ENCODE data around the gene ABHD17C. TPM values are rescaled to one million over a fixed set of nuclear protein-coding genes. Genes with fewer than 3 reads are reported as not detected.

ABHD17C gene
- total RNA-seq, 1 donor from 2014 or later, result 12.5 TPM

GRCh38 chr15:80768158-80768557 is 73.0 kb downstream of the ABHD17C start:
- no peaks in the 10 kb centered on the region for H3K4me1 ChIP-seq
- H3K36me3 ChIP-seq, result no peaks in the 10 kb centered on the region
- no peaks in the 10 kb centered on the region for H3K9me3 ChIP-seq
- H3K27me3 ChIP-seq, result no peaks in the 10 kb centered on the region
- intact Hi-C loops (cut with DNase I), result no loop called here
- TF ChIP-seq POLR2AphosphoS5 (IDR thresholded peaks at IDR 0.05; ENCODE audit: insufficient read depth in 1 of 2, low read depth in 1 of 2), result peak in 1 of 2 donors; percentile 71
- TF ChIP-seq CTCF (IDR thresholded peaks at IDR 0.05), result no peak
- DNase-seq (ENCODE audit: extremely low spot score in 2 of 2), result no peak
- H3K27ac ChIP-seq, result no peak overlapping the region
- H3K4me3 ChIP-seq, result no peak overlapping the region

GRCh38 chr15:80769153-80769828 is 74.2 kb downstream of the ABHD17C start:
- intact Hi-C loops (cut with DNase I), result no loop called here
- Histone ChIP-seq H3K4me3 (no peak overlapping the region), H3K9me3 (no peaks in the 10 kb centered on the region), H3K27ac (no peak overlapping the region), H3K36me3 (no peaks in the 10 kb centered on the region), H3K27me3 (no peaks in the 10 kb centered on the region), H3K4me1 (no peaks in the 10 kb centered on the region)
- TF ChIP-seq POLR2AphosphoS5 (IDR thresholded peaks at IDR 0.05; ENCODE audit: insufficient read depth in 1 of 2, low read depth in 1 of 2) (no peak), CTCF (IDR thresholded peaks at IDR 0.05) (no peak), POLR2A (IDR thresholded peaks at IDR 0.05) (no peak)
- DNase-seq (ENCODE audit: extremely low spot score in 2 of 2), result no peak

GRCh38 chr15:80769829-80770705 is 75.0 kb downstream of the ABHD17C start:
- H3K27me3 ChIP-seq, result no peaks in the 10 kb centered on the region
- no peak overlapping the region for H3K4me3 ChIP-seq
- TF ChIP-seq POLR2A (IDR thresholded peaks at IDR 0.05), result no peak
- no peak for TF ChIP-seq POLR2AphosphoS5 (IDR thresholded peaks at IDR 0.05; ENCODE audit: insufficient read depth in 1 of 2, low read depth in 1 of 2)
- no peak for TF ChIP-seq CTCF (IDR thresholded peaks at IDR 0.05)
- no peak overlapping the region for H3K27ac ChIP-seq
- no peak for DNase-seq (ENCODE audit: extremely low spot score in 2 of 2)
- no peaks in the 10 kb centered on the region for H3K36me3 ChIP-seq
- H3K4me1 ChIP-seq, result no peaks in the 10 kb centered on the region
- intact Hi-C loops (cut with DNase I), result loop anchor here (10.0 kb wide), 1 partner anchor 315 kb away; no protein-coding TSS in a partner anchor
- H3K9me3 ChIP-seq, result no peaks in the 10 kb centered on the region

- Histone ChIP-seq H3K9me3 (no peaks in the 10 kb centered on the region), H3K27ac (no peak overlapping the region), H3K36me3 (no peaks in the 10 kb centered on the region), H3K4me1 (peaks cover 9% of the 10 kb centered on the region), H3K27me3 (no peaks in the 10 kb centered on the region), H3K4me3 (no peak overlapping the region)
- DNase-seq (ENCODE audit: extremely low spot score in 2 of 2), result no peak
- intact Hi-C loops (cut with DNase I), result loop anchor here (10.0 kb wide), 1 partner anchor 318 kb away; no protein-coding TSS in a partner anchor
- TF ChIP-seq CTCF (IDR thresholded peaks at IDR 0.05) (no peak), POLR2AphosphoS5 (IDR thresholded peaks at IDR 0.05; ENCODE audit: insufficient read depth in 1 of 2, low read depth in 1 of 2) (no peak), POLR2A (IDR thresholded peaks at IDR 0.05) (no peak)
These were observed 78.0 kb downstream of the ABHD17C start for GRCh38 chr15:80773122-80773551.

Data from vagina (tissue), 2 donors.